SK-N-SH treated with all-trans-retinoic acid at 6 μM for 48 hours (cell line): ENCODE measurements around the gene ARHGEF1.

Experiments used
- ARNTL ChIP-seq: fragments of 450-650 bp; formaldehyde crosslinking; IDR thresholded peaks from 2 replicates; pipeline ENCODE4 v1.5.0; 2020; ENCODE audit warnings: low read depth, mild to moderate bottlenecking, moderate library complexity, borderline replicate concordance
- BACH2 ChIP-seq: fragments of 250-450 bp; sonication (Bioruptor Pico); IDR thresholded peaks from 2 replicates; pipeline ENCODE4 v1.9.0; 2021; ENCODE audit warnings: mild to moderate bottlenecking, borderline replicate concordance
- GLIS3 ChIP-seq: fragments of 250-450 bp; sonication (Bioruptor Pico); IDR thresholded peaks from 2 replicates; pipeline ENCODE4 v1.5.0; 2020; ENCODE audit warnings: mild to moderate bottlenecking, moderate library complexity
- PATZ1 ChIP-seq: fragments of 250-450 bp; sonication (Bioruptor Pico); IDR thresholded peaks from 2 replicates; pipeline ENCODE4 v1.8.0; 2020; ENCODE audit warnings: mild to moderate bottlenecking, moderate library complexity, borderline replicate concordance
- RARB ChIP-seq: fragments of 250-450 bp; sonication (Bioruptor Pico); IDR thresholded peaks from 2 replicates; pipeline ENCODE4 v1.8.0; 2021; ENCODE audit warnings: mild to moderate bottlenecking, moderate library complexity
- TSHZ2 ChIP-seq: fragments of 250-450 bp; sonication (Bioruptor Pico); IDR thresholded peaks from 2 replicates; pipeline ENCODE4 v1.5.0; 2020; ENCODE audit warnings: mild to moderate bottlenecking, moderate library complexity
- ZNF8 ChIP-seq: fragments of 450-650 bp; formaldehyde crosslinking; IDR thresholded peaks from 2 replicates; pipeline ENCODE4 v1.5.0; 2020; ENCODE audit warnings: mild to moderate bottlenecking, moderate library complexity

DNA sequence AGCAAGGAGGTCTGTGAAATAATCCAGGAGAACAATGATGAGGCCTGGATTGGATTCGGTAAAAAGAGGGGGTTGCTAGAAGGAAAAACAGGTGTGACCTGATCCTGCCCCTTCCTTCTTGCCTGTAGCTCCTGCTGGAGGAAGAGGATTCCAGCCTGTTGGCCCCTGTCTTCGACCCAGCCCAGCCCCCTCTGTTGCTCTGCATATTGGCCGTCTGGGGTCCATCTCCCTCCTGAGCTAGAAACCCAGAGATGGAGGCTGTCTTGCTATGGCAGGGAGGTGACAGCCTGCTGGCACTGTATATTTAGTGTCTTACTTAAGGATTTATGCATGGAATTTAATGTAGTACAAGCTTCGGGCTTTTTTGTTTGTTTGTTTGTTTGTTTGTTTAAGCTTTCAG lies 31.5 kb upstream of the ARHGEF1 start:
- TF ChIP-seq RARB (CRISPR knock-in tag) (no peak), ARNTL (CRISPR knock-in tag) (no peak), PATZ1 (CRISPR knock-in tag) (no peak), BACH2 (CRISPR knock-in tag) (no peak), TSHZ2 (CRISPR knock-in tag) (no peak), ZNF8 (CRISPR knock-in tag) (no peak), GLIS3 (no peak)
